ENCODE results near the gene BPHL.
"Not testable (repeated sequence)": the region's sequence is repeated elsewhere in the genome, so short reads cannot be mapped to it uniquely, and the experiment has no call there.

The BPHL gene

DNA sequence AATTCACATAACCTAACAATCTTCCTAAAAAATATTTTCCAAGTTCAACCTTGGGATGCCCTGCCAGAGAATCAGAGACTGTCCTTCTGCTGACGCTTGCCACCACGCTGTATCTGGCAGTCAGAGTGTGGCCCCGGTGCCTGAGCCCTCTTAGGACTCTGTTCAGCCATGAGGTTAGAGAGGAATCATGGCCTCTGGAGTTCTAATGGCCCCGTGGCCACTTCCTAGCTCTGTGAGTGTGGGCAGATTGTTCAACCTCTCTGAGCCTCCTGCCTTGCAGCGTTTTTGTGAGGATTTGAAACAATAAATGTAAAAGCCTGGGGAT is 2.2 kb downstream of the BPHL start:
- Histone ChIP-seq H3K4me3 (ENCODE audit: low read length) (no peak overlapping the region), H3K4me1 (ENCODE audit: insufficient read depth, low read length) (peaks cover 18% of the 10 kb centered on the region), H3K27ac (ENCODE audit: low read depth, low read length) (no peak overlapping the region), H3K36me3 (ENCODE audit: insufficient read depth, low read length) (no peaks in the 10 kb centered on the region), H3K9ac (ENCODE audit: low read depth, low read length) (no peak overlapping the region), H3K9me3 (ENCODE audit: insufficient read depth, low read depth, low read length) (no peaks in the 10 kb centered on the region), H3K27me3 (ENCODE audit: insufficient read depth, low read length) (no peaks in the 10 kb centered on the region)
- 95% methylated on average over 5 of the region's 5 CpGs for WGBS

DNA sequence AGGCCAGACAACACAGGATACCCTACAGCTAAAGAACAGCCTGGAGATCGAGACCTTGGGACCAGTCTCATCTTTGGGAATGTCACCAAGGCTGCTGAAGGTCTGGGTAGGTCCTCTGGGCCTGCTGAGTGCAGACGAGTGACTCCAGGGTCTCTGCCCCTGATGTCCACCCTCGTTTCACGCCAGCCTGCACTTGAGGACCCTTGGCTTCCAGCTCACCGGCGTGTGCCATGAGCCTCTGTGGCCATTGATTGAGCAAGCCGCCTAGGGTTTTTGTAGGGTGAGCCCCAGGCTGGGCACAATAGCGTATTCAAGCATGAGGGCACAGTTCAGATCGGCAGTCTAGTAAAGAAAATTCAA is 4.3 kb downstream of the BPHL start:
- H3K9ac ChIP-seq (ENCODE audit: low read depth, low read length), result no peak overlapping the region
- no peak overlapping the region for H3K27ac ChIP-seq (ENCODE audit: low read depth, low read length)
- no peaks in the 10 kb centered on the region for H3K27me3 ChIP-seq (ENCODE audit: insufficient read depth, low read length)
- H3K4me1 ChIP-seq (ENCODE audit: insufficient read depth, low read length), result peaks cover 11% of the 10 kb centered on the region; the same call in 1 of the 2 replicates
- H3K4me3 ChIP-seq (ENCODE audit: low read length), result no peak overlapping the region
- no peaks in the 10 kb centered on the region for H3K9me3 ChIP-seq (ENCODE audit: insufficient read depth, low read depth, low read length)
- WGBS, result 91% methylated on average over 9 of the region's 9 CpGs
- H3K36me3 ChIP-seq (ENCODE audit: insufficient read depth, low read length), result peaks cover 8% of the 10 kb centered on the region; the same call in 1 of the 2 replicates

DNA sequence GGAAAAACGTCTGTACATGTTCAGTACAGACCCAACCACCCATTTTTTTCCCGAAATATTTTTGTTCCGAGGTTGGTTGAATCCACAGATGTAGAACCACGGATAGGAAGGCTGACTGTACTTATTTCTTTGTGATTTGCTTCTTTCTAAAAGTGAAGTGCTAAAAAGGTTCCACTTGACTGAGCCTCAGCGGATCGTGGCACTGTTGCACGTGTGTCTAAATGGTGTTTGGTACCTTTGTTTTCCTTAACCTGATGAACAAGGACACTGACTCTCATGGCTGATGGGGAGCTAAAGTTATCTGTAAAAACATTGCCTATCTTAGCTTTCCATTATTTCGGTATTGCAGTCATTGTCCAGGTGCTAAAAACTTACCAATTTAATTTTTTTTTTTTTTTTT is 6.2 kb downstream of the BPHL start:
- H3K27me3 ChIP-seq (ENCODE audit: insufficient read depth, low read length), result no peaks in the 10 kb centered on the region
- H3K4me1 ChIP-seq (ENCODE audit: insufficient read depth, low read length), result peaks cover 5% of the 10 kb centered on the region; the same call in 1 of the 2 replicates
- no peak overlapping the region for H3K27ac ChIP-seq (ENCODE audit: low read depth, low read length)
- no peak overlapping the region for H3K4me3 ChIP-seq (ENCODE audit: low read length)
- peaks cover 27% of the 10 kb centered on the region for H3K36me3 ChIP-seq (ENCODE audit: insufficient read depth, low read length)
- no peaks in the 10 kb centered on the region for H3K9me3 ChIP-seq (ENCODE audit: insufficient read depth, low read depth, low read length)
- H3K9ac ChIP-seq (ENCODE audit: low read depth, low read length), result no peak overlapping the region
- 97% methylated on average over 8 of the region's 8 CpGs for WGBS

DNA sequence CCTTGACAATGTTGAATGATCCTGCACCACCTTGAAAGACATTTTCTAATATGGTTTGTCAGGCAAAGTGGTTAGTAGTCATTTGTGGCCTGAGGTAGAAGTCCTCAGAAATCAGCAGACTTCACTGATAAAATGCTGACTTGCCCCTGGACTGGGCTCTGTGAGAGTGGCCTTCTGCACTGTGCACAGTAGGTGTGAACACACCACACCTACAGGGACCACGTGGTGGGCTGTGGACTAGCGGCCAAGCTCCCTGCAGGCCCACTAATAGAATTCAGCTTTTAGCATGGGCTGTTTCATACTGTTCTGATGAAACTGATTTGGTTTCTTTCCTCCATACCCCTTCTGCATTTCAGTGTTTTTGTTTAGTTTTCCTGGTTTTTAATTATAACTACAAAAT is 7.3 kb downstream of the BPHL start:
- H3K4me3 ChIP-seq (ENCODE audit: low read length), result no peak overlapping the region
- 30% methylated on average over 2 of the region's 2 CpGs for WGBS
- H3K27me3 ChIP-seq (ENCODE audit: insufficient read depth, low read length), result no peaks in the 10 kb centered on the region
- H3K9me3 ChIP-seq (ENCODE audit: insufficient read depth, low read depth, low read length), result no peaks in the 10 kb centered on the region
- H3K9ac ChIP-seq (ENCODE audit: low read depth, low read length), result no peak overlapping the region
- H3K4me1 ChIP-seq (ENCODE audit: insufficient read depth, low read length), result 0 out of 2 replicates have a peak, but pooled peaks cover 3% of the 10 kb centered on the region
- peaks cover 38% of the 10 kb centered on the region for H3K36me3 ChIP-seq (ENCODE audit: insufficient read depth, low read length)
- H3K27ac ChIP-seq (ENCODE audit: low read depth, low read length), result no peak overlapping the region

DNA sequence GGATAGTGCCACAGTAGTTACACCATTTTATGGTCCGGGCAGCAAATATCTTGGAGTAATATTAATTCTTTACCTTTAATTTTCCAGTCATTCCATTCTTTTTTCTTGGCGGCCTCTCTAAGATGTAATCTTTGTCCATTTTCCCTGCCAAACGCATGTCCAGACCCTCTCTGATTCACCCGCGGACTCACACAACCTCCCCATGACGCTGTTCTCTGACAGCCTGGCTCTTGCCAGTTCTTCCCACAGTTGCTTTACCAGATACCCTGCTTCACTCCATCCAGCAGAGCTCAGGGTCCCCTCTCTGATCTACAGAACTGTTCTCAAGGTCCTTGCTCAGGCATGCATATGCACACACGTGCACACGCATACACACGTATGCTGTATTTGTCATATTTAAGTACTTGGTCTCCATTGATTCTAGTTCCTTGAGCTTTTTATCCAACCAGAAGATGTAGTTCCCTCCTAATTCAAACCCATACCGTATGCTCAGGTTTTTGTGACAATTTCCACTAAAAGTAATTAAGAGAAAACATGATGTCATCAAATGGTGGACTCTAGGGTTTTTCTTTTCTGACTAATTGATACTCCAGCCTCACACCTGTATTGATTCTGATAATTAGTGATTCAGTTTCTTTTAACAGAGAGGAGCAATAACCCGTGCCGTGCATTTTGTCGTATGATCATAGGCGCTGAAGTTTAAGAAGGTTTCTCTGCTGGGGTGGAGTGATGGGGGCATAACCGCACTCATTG is 10.0 kb downstream of the BPHL start:
- H3K27me3 ChIP-seq (ENCODE audit: insufficient read depth, low read length), result no peaks in the 10 kb centered on the region
- H3K27ac ChIP-seq (ENCODE audit: low read depth, low read length), result no peak overlapping the region
- H3K9ac ChIP-seq (ENCODE audit: low read depth, low read length), result no peak overlapping the region
- no peak overlapping the region for H3K4me3 ChIP-seq (ENCODE audit: low read length)
- 0 out of 2 replicates have a peak, but pooled peaks cover 7% of the 10 kb centered on the region for H3K4me1 ChIP-seq (ENCODE audit: insufficient read depth, low read length)
- 96% methylated on average over 14 of the region's 15 CpGs for WGBS
- H3K36me3 ChIP-seq (ENCODE audit: insufficient read depth, low read length), result peaks cover 64% of the 10 kb centered on the region
- no peaks in the 10 kb centered on the region for H3K9me3 ChIP-seq (ENCODE audit: insufficient read depth, low read depth, low read length)

DNA sequence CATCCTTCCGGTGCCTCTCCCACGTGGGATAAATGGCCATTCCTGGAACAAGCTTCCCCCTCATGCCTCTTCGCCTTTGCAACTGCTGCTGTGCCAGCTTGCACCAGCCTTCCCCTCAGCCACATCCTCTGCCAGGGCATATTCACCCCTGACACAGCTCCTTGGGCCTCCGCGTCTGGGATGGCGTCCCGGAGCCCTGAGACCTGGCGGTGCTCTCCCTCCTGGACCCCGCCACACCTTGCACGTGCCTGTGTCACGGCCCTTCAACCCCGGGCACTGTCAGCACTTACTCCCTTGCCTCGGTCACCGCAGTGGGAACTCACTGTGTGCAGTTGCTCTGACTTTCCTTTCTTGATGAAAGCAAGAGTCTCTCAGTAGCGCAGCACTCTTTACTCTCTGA is 13.2 kb downstream of the BPHL start:
- Histone ChIP-seq H3K36me3 (ENCODE audit: insufficient read depth, low read length) (peaks cover 91% of the 10 kb centered on the region), H3K9me3 (ENCODE audit: insufficient read depth, low read depth, low read length) (no peaks in the 10 kb centered on the region)
- WGBS, result 95% methylated on average over 15 of the region's 15 CpGs

DNA sequence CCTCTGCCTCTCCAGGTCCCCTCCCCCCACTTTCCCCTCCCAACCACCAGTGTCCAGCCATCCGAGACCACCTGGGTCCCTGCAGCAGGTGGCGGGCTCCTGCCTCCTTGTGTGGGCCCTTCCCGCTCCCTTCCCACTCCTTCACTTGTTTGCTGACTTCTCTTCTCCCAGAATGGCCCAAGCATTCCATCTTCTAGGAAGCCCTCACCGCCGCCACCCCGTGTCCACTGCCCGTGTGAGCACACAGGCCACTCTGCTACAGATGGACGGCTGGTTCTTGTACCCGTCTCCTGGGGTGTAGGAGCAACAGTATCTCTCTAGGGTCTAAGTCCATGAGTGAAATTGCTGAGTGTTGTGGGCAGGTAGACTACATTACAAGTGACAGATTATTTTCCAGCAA is 15.0 kb downstream of the BPHL start:
- Histone ChIP-seq H3K9ac (ENCODE audit: low read depth, low read length) (no peak overlapping the region), H3K9me3 (ENCODE audit: insufficient read depth, low read depth, low read length) (no peaks in the 10 kb centered on the region), H3K27me3 (ENCODE audit: insufficient read depth, low read length) (no peaks in the 10 kb centered on the region), H3K36me3 (ENCODE audit: insufficient read depth, low read length) (peaks cover 94% of the 10 kb centered on the region), H3K4me3 (ENCODE audit: low read length) (no peak overlapping the region), H3K27ac (ENCODE audit: low read depth, low read length) (no peak overlapping the region), H3K4me1 (ENCODE audit: insufficient read depth, low read length) (peaks cover 16% of the 10 kb centered on the region)
- WGBS, result 86% methylated on average over 9 of the region's 9 CpGs

More for the DNA sequence above, 13.2 kb downstream of the BPHL start:
- Histone ChIP-seq H3K4me3 (ENCODE audit: low read length) (no peak overlapping the region), H3K27ac (ENCODE audit: low read depth, low read length) (no peak overlapping the region), H3K4me1 (ENCODE audit: insufficient read depth, low read length) (peaks cover 14% of the 10 kb centered on the region), H3K9ac (ENCODE audit: low read depth, low read length) (no peak overlapping the region), H3K27me3 (ENCODE audit: insufficient read depth, low read length) (no peaks in the 10 kb centered on the region)

DNA sequence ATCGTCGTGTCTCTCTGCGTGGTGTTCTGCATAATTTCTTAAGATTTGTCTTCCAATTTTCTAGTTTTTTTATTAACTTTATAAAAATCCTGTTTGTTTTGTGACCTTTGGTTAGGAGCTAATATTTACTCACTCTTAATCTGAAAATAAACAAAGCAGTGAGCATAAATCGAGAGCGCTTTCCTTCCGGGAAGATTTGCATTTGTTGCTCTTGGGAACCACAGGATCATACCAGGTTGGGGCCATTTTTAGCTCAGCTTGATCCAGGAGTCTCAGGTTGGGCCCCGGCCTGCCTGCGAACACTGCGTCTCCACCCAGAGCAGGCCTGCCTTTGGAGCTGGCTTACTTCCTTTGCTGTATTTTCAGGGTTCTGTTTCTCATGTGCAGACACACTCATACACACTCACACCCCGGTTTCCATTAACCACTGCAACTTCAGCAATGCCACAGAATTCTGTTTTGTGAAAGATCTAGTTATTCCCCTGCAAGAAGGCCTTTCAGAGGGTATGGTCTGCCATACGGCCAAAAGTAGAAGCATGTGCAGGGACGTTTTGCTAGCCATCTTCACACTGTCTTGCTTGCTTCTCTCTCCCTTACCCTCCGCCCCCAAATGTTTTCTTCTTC is 17.3 kb downstream of the BPHL start:
- WGBS, result 91% methylated on average over 13 of the region's 13 CpGs
- Histone ChIP-seq H3K9me3 (ENCODE audit: insufficient read depth, low read depth, low read length) (no peaks in the 10 kb centered on the region), H3K4me3 (ENCODE audit: low read length) (no peak overlapping the region), H3K27me3 (ENCODE audit: insufficient read depth, low read length) (no peaks in the 10 kb centered on the region), H3K4me1 (ENCODE audit: insufficient read depth, low read length) (peaks cover 16% of the 10 kb centered on the region), H3K9ac (ENCODE audit: low read depth, low read length) (no peak overlapping the region), H3K36me3 (ENCODE audit: insufficient read depth, low read length) (peaks cover 94% of the 10 kb centered on the region), H3K27ac (ENCODE audit: low read depth, low read length) (no peak overlapping the region)

DNA sequence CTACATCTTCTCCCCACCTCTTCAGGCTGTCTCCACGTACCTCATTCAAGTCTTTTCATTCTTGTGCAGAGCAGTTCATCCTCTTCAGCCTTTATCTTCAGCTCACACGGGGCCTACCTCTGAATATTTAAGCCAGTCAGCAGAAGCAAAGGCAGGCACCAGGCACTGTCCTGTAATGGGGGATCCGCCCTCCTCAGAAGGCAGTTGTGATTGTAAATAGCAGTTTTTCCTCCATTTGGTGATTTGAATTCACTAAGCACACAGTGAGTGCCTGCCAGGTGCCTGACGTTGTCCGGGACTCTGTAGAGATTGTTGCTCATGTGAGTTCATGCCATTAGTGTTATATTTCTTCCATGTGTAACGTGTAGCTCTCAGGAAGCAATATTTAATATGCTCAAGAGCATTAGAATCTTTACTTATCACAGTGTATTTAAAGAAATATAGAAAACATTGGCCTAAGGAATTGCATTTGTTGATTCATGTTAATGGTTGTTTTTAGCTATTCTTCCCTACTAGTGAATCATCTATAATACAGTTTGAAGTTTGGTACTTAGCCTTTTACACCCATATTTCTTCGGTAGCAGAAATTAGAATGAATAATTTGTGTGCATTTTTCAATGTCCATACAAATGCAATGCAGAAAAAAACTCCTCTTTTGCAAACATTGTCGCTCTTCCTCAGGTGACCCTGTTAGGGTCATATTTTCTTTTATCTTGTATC is 17.9 kb downstream of the BPHL start:
- H3K36me3 ChIP-seq (ENCODE audit: insufficient read depth, low read length), result peaks cover 95% of the 10 kb centered on the region
- H3K9ac ChIP-seq (ENCODE audit: low read depth, low read length), result no peak overlapping the region
- 76% methylated on average over 7 of the region's 8 CpGs for WGBS
- H3K4me3 ChIP-seq (ENCODE audit: low read length), result no peak overlapping the region
- H3K9me3 ChIP-seq (ENCODE audit: insufficient read depth, low read depth, low read length), result no peaks in the 10 kb centered on the region
- H3K27me3 ChIP-seq (ENCODE audit: insufficient read depth, low read length), result no peaks in the 10 kb centered on the region
- H3K4me1 ChIP-seq (ENCODE audit: insufficient read depth, low read length), result peaks cover 16% of the 10 kb centered on the region
- H3K27ac ChIP-seq (ENCODE audit: low read depth, low read length), result no peak overlapping the region

DNA sequence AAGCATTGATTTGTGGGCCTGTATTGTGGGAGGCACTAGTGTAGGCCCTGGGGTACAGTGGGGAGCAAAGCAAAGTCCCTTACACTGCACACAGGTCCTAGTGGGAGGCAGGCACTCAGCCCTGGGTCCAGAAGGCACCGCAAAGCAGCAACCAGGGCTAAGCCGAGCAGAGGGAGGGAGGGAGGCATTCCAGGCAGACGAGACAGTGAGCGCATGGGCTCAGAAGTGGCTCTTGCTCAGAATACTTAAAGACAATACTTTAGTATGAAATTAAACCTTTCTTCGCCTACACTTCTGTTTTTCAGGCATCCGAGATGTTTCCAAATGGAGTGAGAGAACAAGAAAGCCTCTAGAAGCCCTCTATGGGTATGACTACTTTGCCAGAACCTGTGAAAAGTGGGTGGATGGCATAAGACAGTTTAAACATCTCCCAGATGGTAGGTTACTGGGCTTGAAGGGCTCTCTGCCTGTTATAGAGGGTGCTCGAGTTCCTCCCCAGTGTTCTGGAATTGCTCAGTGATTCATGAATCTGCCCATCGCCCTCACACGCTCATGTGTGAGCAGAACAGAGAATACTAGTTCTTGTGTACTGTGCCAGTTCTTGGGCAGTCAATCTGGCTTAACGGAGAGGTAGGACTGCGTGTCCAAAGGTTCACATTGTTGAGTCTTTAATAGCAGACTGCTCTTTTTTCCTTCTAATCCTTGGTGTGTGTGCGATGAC is 18.7 kb downstream of the BPHL start:
- WGBS, result 92% methylated on average over 12 of the region's 12 CpGs
- Histone ChIP-seq H3K9me3 (ENCODE audit: insufficient read depth, low read depth, low read length) (no peaks in the 10 kb centered on the region), H3K27ac (ENCODE audit: low read depth, low read length) (no peak overlapping the region), H3K36me3 (ENCODE audit: insufficient read depth, low read length) (peaks cover 88% of the 10 kb centered on the region), H3K9ac (ENCODE audit: low read depth, low read length) (no peak overlapping the region), H3K27me3 (ENCODE audit: insufficient read depth, low read length) (no peaks in the 10 kb centered on the region), H3K4me1 (ENCODE audit: insufficient read depth, low read length) (peaks cover 16% of the 10 kb centered on the region), H3K4me3 (ENCODE audit: low read length) (no peak overlapping the region)

DNA sequence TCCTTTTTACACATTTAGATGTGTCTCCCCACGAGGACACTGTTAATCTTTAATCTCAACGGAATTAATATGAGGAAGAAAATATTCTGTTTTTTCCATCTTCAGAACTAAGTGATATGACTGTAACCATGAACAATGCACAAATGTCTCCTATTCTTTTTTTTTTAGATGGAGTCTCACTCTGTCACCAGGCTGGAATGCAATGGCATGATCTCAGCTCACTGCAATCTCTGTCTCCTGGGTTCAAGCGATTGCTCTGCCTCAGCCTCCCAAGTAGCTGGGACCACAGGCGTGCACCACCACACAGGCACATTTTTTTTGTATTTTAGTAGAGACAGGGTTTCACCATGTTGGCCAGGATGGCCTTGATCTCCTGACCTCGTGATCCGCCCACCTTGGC is 19.4 kb downstream of the BPHL start:
- H3K27me3 ChIP-seq (ENCODE audit: insufficient read depth, low read length); H3K4me3 ChIP-seq (ENCODE audit: low read length); H3K9me3 ChIP-seq (ENCODE audit: insufficient read depth, low read depth, low read length); H3K27ac ChIP-seq (ENCODE audit: low read depth, low read length); H3K9ac ChIP-seq (ENCODE audit: low read depth, low read length): not testable (repeated sequence)
- H3K36me3 ChIP-seq (ENCODE audit: insufficient read depth, low read length), result peaks cover 88% of the 10 kb centered on the region
- 95% methylated on average over 6 of the region's 6 CpGs for WGBS
- peaks cover 16% of the 10 kb centered on the region for H3K4me1 ChIP-seq (ENCODE audit: insufficient read depth, low read length)
